Kidney (tissue), 14 donors: Measurements from ENCODE around the gene HPS1. TPM values are rescaled to one million over a fixed set of nuclear protein-coding genes. Genes with fewer than 3 reads are reported as not detected.
A peak's percentile ranks its signal among the peaks of the same experiment; 100 is the strongest.

Experiments used
- DNase-seq, 5 donors: peaks; one replicate each; pipeline ENCODE4 v3.0.0-alpha.2; 2013 to 2020
- FAIRE-seq: peaks from 2 replicates; lab custom pipeline; 2012; peaks lifted over from hg19 to GRCh38; lab: Jason Lieb, UNC
- H3K27ac ChIP-seq, 2 donors: one replicate each; pipeline ENCODE4 v1.7.0; 2013; ENCODE audit warnings: low read depth in 2 of 2, low read length in 2 of 2, inconsistent platforms in 1 of 2
- H3K27me3 ChIP-seq: one replicate; pipeline ENCODE4 v1.7.1; 2013; ENCODE audit warnings: low read length, inconsistent platforms; ENCODE audit not compliant: control insufficient read depth, insufficient read depth
- H3K36me3 ChIP-seq, 3 donors: one replicate each; pipeline versions ENCODE4 v1.7.0 to v1.7.1; 2013; ENCODE audit warnings: low read length in 3 of 3, control low read depth in 1 of 3, inconsistent platforms in 1 of 3; ENCODE audit not compliant: insufficient read depth in 3 of 3, control insufficient read depth in 2 of 3
- H3K4me1 ChIP-seq, 3 donors: one replicate each; pipeline versions ENCODE4 v1.7.0 to v1.7.1; 2013; ENCODE audit warnings: low read length in 3 of 3, inconsistent platforms in 1 of 3, low read depth in 1 of 3; ENCODE audit not compliant: control insufficient read depth in 2 of 3, insufficient read depth in 2 of 3
- H3K4me3 ChIP-seq, 3 donors: one replicate each; pipeline versions ENCODE4 v1.7.0 to v1.8.1; 2013; ENCODE audit warnings: low read length in 3 of 3, control low read depth in 1 of 3, inconsistent platforms in 1 of 3
- H3K9ac ChIP-seq, 3 donors: one replicate each; pipeline versions ENCODE4 v1.7.0 to v1.7.1; 2013; ENCODE audit warnings: low read length in 3 of 3, control low read depth in 1 of 3, inconsistent platforms in 1 of 3
- H3K9me3 ChIP-seq, 3 donors: one replicate each; pipeline versions ENCODE4 v1.7.0 to v1.7.1; 2013; ENCODE audit warnings: low read length in 3 of 3, control low read depth in 1 of 3, inconsistent platforms in 1 of 3; ENCODE audit not compliant: control insufficient read depth in 2 of 3, insufficient read depth in 1 of 3
- intact Hi-C: fragments of 100-400 bp; cut with DNase I; formaldehyde crosslinking; loops from one replicate; pipeline ENCODE4 v1.11.1; 2022
- polyA plus RNA-seq: library from polyadenylated mRNA; stranded (reverse); fragments of 350-450 nt; fragmentation: Illumina TruSeq; extraction: RNeasy Lipid Tissue Mini Kit (QIAGEN cat#74804); gene quantifications from one replicate; pipeline ENCODE4 v1.2.3, GENCODE V29; 2014; ENCODE audit warnings: low read depth, low replicate concordance; ENCODE audit not compliant: insufficient read depth
- total RNA-seq: library from RNA; stranded (reverse); fragmentation: NEBNext Ultra II Directional; extraction: Animal tissue kit (Norgen Biotek cat#: 25700); gene quantifications from one replicate; pipeline ENCODE4 v1.2.1, GENCODE V29; 2021
- TF ChIP-seq, protein P1 (sequence below): IDR thresholded peaks from 3 replicates; pipeline ENCODE4 v1.5.1; 2012; ENCODE audit warnings: mild to moderate bottlenecking, moderate library complexity, borderline replicate concordance; ENCODE audit not compliant: insufficient read depth; ENCODE audit errors: extremely low read depth
- donor health status: control.
- donor health status: control.
- donor health status: control.
- donor health status: control.
- donor health status: control.
- donor health status: DM: yes; HTN: yes; CAD: no.
- donor health status: Normal renal cell carcinoma (clear cell type).

HPS1 gene
- total and polyA plus RNA-seq, 2 donors from 2014 or later: 42.7 to 63.3 TPM

DNA sequence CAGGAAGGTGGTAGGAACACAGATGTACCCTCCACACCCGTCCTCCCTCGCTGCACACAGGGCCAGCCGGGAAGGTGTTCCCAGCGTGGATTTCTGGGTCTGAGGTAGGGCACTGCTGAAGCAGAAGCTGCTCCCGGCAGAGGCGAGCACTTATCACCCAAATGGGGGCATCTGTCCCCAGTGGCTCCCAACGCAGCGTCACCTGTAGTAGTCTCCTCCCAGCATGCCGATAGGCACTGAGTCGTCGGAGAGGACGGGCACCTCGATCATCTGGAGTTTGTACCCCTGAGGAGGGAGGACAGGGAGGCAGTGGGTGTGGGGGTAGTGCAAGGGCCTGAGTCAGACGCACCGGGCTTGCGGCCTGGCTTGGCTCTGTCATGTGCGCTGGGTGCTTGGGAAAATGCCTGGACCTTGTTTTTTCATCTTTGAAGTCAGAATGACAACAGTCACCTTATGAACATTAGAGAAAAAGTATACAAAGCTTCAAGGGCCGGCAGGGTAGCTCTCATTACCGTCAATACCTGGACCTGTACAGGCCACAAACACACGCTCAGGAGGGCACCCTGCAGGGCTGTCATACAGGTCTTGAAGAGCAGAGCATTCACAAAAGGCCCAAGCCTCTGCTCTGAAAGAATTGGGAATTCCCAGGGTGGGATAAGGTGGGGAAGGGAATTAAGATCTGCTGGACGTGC lies 28.6 kb downstream of the HPS1 start:
- intact Hi-C loops: no loop called here
- H3K36me3 ChIP-seq: peaks cover 0 to 9% (median 3%) of the 10 kb centered on the region in 3 donors

DNA sequence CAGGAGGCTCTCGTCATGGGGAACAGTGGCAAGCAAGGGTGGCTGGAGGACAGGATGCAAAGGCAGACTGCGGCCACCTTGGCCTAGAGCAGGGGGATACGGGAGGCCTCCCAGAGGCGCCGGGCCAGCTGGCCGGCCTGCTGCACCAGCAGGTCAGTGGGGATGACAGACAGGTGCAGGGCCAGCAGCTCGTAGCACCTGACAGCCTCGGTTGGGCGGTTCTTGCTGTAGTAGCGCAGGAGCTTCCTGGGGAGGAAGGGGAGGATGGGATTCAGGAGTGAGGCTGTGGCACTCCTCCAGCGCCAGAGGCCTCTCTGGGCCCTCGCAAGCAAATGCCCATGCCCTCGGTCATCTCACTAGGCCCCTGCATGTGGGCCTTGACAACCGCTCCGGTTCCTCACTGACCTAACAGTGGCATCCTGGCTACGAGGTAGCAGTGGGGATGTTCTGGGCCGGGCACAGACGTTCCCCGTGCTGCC lies 29.2 kb downstream of the HPS1 start:
- Histone ChIP-seq H3K4me3 (no peak overlapping the region), H3K27ac (no peak overlapping the region), H3K9me3 (no peaks in the 10 kb centered on the region), H3K9ac (no peak overlapping the region), H3K4me1 (peaks cover 0 to 16% (median 11%) of the 10 kb centered on the region in 3 donors), H3K27me3 (no peaks in the 10 kb centered on the region), H3K36me3 (peaks cover 0 to 9% (median 3%) of the 10 kb centered on the region in 3 donors)
- DNase-seq: peak in 1 of 5 donors; percentile 30
- FAIRE-seq: no peak
- TF ChIP-seq, protein P1, sequence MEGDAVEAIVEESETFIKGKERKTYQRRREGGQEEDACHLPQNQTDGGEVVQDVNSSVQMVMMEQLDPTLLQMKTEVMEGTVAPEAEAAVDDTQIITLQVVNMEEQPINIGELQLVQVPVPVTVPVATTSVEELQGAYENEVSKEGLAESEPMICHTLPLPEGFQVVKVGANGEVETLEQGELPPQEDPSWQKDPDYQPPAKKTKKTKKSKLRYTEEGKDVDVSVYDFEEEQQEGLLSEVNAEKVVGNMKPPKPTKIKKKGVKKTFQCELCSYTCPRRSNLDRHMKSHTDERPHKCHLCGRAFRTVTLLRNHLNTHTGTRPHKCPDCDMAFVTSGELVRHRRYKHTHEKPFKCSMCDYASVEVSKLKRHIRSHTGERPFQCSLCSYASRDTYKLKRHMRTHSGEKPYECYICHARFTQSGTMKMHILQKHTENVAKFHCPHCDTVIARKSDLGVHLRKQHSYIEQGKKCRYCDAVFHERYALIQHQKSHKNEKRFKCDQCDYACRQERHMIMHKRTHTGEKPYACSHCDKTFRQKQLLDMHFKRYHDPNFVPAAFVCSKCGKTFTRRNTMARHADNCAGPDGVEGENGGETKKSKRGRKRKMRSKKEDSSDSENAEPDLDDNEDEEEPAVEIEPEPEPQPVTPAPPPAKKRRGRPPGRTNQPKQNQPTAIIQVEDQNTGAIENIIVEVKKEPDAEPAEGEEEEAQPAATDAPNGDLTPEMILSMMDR: no peak
- intact Hi-C loops: no loop called here

More for the DNA sequence above, 28.6 kb downstream of the HPS1 start:
- FAIRE-seq (no peak), DNase-seq (peak in 1 of 5 donors; percentile 24)
- Histone ChIP-seq H3K4me3 (no peak overlapping the region), H3K27ac (no peak overlapping the region), H3K27me3 (no peaks in the 10 kb centered on the region), H3K9ac (no peak overlapping the region), H3K9me3 (no peaks in the 10 kb centered on the region), H3K4me1 (peaks cover 0 to 16% (median 11%) of the 10 kb centered on the region in 3 donors)
- TF ChIP-seq, protein P1: no peak

DNA sequence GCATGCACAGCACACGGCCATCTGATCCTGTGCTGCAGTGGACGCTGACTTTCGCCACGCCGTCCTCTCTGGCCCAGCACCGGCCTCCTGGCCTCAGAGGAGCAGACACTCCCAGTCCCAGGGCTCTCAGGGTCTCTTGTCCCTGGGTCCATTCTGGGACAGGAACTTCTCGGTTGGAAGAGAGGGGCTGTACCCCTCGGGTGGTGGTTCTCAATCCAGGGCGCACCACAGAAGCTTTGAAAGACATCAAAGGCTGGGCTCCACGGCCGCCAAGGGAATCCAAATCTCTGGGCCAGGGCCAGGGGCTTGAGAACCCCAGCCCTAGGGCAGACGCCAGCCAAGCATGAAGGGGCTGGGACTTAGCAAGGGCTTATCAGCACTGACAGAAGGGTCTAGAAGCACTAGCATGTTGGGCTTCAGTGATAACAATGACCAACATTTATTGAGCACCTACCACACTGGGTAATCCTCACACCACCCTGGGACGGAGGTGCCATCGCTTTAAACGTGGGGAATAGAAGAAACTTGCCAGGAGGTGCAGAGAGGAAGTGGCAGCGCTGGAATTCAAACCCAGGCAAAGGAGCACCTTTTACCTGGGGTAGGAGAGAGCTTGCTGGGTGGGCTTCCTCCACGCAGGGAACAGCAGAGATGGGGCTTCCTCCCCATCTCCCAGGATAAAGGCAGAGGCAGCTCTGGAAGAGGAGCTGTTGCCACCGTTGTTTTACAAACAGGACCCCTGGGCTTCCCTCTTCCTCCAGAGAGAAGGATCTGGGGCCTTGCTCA lies 29.9 kb downstream of the HPS1 start:
- no peak for FAIRE-seq

More for the DNA sequence above, 29.9 kb downstream of the HPS1 start:
- Histone ChIP-seq H3K9me3 (no peaks in the 10 kb centered on the region), H3K27ac (no peak overlapping the region), H3K4me1 (peaks cover 0 to 16% (median 11%) of the 10 kb centered on the region in 3 donors), H3K4me3 (no peak overlapping the region), H3K9ac (no peak overlapping the region), H3K36me3 (peaks cover 0 to 9% (median 3%) of the 10 kb centered on the region in 3 donors), H3K27me3 (no peaks in the 10 kb centered on the region)
- DNase-seq: peak in 1 of 5 donors; percentile 33
- intact Hi-C loops: no loop called here
- TF ChIP-seq, protein P1: no peak
